HFF-Myc (cell line): Measurements from ENCODE around the gene ARHGAP45.

Experiments used
- DNase-seq: peaks from one replicate; pipeline ENCODE4 v3.0.0-alpha.2; 2011; ENCODE audit warnings: low read depth; ENCODE audit errors: extremely low read depth
- H3K4me3 ChIP-seq: replicated peaks from 2 replicates; pipeline ENCODE4 v1.5.1; 2011; ENCODE audit warnings: low read depth, mild to moderate bottlenecking, control low read depth, low read length
- TF ChIP-seq, protein P1 (sequence below): IDR thresholded peaks from 2 replicates; pipeline ENCODE4 v1.5.1; 2012; ENCODE audit warnings: mild to moderate bottlenecking, low read depth, low read length, control low read depth; ENCODE audit errors: missing control alignments

ARHGAP45 gene

DNA sequence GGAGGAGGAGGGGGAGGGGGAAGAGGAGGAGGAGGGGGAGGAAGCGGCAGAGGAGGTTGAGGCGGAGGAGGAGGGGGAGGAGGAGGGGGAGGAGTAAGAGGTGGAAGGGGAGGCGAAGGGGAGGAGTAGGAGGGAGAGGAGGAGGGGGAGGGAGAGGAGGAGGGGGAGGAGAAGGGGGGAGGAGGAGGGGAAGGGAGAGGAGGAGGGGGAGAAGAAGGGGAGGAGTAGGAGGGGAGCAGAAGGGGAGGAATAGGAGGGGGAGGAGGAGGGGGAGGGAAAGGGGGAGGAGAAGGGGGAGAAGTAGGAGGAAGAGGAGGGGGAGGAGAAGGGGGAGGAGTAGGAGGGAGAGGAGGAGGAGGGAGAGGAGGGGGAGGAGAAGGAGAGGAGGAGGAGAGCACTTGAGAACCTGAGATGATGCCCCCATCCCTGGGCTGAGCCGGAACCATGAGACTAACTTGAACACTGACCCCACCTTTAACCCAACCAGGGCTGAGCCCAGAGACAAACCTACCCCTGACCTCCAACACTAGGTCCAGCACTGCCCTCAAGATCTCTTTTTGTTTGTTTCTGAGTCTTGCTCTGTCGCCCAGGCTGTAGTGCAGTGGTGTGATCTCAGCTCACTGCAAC, 14.5 kb upstream of the ARHGAP45 start:
- H3K4me3 ChIP-seq, result no peak overlapping the region
- TF ChIP-seq, protein P1, sequence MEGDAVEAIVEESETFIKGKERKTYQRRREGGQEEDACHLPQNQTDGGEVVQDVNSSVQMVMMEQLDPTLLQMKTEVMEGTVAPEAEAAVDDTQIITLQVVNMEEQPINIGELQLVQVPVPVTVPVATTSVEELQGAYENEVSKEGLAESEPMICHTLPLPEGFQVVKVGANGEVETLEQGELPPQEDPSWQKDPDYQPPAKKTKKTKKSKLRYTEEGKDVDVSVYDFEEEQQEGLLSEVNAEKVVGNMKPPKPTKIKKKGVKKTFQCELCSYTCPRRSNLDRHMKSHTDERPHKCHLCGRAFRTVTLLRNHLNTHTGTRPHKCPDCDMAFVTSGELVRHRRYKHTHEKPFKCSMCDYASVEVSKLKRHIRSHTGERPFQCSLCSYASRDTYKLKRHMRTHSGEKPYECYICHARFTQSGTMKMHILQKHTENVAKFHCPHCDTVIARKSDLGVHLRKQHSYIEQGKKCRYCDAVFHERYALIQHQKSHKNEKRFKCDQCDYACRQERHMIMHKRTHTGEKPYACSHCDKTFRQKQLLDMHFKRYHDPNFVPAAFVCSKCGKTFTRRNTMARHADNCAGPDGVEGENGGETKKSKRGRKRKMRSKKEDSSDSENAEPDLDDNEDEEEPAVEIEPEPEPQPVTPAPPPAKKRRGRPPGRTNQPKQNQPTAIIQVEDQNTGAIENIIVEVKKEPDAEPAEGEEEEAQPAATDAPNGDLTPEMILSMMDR, result no peak
- DNase-seq, result no peak

DNA sequence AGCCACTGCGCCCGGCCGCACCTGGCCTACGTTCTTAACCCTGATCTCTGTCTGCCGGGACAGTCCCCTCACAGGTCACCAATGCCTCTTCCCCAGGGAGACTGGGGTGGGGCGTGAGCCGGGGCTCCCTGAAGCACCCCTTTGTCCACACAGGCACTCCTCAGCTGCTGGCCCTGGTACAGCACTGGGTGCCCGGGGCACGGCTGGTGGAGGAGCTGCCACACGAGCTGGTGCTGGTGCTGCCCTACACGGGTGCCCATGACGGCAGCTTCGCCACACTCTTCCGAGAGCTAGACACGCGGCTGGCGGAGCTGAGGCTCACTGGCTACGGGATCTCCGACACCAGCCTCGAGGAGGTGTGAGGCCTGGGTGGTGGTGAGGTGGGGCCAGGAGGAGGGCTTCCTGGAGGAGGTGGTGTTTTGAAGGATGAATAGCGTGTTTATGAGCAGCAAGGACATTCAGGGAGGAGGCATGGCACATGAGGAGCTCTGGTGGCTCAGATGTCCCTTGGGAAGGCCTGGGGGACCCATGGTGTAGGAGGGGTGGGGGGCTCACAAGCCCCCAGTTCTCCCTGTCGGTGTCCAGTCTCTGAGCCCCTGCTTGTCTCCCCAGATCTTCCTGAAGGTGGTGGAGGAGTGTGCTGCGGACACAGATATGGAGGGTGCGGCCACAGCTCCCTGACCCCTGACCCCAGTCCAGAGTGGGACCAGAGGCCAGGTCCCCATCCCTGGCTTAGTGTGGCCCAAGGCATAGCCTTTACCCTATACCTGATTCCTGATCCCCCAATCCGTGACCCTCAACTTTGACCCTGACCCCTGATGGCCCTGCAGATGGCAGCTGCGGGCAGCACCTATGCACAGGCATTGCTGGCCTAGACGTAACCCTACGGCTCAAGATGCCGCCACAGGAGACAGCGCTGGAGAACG, 13.5 kb upstream of the ARHGAP45 start:
- H3K4me3 ChIP-seq, result no peak overlapping the region
- TF ChIP-seq, protein P1, result no peak
- no peak for DNase-seq

DNA sequence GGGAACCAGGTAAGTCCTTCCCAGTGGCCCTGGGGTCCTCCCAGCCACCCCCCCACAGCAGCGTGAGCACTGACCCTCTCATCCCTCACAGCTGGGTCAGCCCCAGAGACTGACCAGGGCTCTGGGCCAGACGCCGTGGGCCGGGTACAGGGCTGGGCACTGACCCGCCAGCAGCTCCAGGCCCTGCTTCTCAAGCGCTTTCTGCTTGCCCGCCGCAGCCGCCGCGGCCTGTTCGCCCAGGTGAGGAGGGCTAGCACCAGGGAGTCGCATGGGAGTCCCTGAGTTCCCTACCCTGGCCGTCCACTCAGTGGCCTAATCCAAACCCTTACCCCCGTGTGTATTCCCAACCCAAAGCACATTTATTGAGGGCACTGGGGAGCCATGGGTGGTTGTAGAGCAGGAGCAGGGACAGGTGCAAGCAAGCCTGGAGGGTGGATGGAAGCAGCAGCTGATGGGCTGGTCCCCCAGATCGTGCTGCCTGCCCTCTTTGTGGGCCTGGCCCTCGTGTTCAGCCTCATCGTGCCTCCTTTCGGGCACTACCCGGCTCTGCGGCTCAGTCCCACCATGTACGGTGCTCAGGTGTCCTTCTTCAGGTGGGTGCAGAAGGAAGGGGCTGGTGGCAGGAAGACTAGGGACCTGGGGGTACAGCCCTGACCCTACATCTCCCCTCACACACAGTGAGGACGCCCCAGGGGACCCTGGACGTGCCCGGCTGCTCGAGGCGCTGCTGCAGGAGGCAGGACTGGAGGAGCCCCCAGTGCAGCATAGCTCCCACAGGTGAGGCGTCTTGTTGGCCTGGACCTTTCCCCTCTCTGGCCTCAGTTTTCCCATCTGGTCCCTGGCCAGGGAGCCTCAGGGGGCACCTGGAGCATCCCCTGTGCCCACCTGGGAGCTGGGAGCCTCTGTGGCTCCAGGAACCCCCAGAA, 12.6 kb upstream of the ARHGAP45 start:
- TF ChIP-seq, protein P1, result no peak
- no peak overlapping the region for H3K4me3 ChIP-seq
- DNase-seq, result no peak

DNA sequence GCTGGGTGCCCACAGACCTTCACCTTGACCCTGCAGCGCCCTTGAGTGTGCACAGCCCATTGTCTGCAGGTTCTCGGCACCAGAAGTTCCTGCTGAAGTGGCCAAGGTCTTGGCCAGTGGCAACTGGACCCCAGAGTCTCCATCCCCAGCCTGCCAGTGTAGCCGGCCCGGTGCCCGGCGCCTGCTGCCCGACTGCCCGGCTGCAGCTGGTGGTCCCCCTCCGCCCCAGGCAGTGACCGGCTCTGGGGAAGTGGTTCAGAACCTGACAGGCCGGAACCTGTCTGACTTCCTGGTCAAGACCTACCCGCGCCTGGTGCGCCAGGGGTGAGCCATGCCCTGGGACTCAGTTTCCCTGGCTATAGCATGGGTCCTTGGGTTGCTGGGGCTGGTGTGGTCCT, 11.9 kb upstream of the ARHGAP45 start:
- no peak overlapping the region for H3K4me3 ChIP-seq
- no peak for DNase-seq
- TF ChIP-seq, protein P1, result no peak

DNA sequence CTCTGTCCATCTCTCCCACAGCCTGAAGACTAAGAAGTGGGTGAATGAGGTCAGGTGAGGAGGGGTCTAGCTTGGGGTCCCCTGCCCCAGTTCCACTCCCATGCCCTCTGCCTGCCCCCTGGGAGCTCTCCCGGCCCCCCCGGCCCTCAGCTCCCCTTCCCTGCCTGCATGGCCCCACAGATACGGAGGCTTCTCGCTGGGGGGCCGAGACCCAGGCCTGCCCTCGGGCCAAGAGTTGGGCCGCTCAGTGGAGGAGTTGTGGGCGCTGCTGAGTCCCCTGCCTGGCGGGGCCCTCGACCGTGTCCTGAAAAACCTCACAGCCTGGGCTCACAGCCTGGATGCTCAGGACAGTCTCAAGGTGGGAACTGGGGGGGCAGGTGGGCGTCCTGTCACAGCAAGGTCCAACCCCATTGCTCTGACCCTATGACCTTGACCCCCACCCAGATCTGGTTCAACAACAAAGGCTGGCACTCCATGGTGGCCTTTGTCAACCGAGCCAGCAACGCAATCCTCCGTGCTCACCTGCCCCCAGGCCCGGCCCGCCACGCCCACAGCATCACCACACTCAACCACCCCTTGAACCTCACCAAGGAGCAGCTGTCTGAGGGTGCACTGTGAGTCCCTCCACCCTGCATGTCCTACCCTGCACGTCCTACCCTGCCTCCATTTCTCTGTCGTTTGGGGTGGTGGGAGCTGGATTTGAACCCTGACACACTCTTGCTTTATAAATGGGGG, 10.9 kb upstream of the ARHGAP45 start:
- no peak overlapping the region for H3K4me3 ChIP-seq
- TF ChIP-seq, protein P1, result no peak
- DNase-seq, result no peak
